Stromal cell of bone marrow (primary cell): ENCODE results near the gene WDR6.

Experiments
- DNase-seq: peaks from one replicate; pipeline ENCODE4 v3.0.0-alpha.2; 2012; ENCODE audit warnings: low read depth

Gene WDR6

GRCh38 chr3:49016414-49017228, 9.4 kb downstream of the WDR6 start:
- no peak for DNase-seq

DNA sequence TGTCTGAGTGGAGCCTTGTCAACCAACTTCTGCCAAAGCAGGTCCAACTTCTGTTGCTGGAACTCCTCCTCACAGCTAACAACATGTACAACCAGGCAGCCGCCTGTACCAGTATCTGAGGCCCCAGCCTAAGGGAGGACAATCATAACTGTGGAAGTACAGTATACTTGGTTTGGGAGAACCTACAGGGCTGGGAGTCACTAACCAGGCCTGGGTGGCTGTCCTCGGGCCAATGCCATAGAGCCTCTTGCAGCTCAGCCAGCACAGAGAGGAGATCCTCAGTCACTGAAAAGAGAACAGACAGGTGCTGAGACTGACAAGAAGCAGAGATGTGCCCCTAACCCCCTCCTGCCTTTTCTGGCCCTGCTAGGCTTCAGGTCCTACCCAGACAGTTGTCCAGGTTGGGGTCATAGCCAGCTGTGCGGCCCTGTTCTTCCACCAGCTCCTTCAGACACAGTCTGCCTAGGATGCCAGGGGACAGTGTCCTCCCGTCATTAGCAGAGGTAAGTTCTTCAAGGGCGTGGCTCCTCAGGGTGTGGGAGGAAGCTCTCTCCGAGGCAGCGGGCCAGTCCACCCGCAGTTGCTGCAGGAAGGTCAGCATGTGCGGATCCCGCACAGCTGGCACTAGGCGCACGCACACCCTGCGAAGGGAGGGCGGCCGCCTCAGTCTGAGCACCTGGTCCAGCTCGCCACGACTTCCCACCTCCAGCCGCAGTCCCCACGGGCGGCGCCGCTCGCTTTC, 10.2 kb downstream of the WDR6 start:
- DNase-seq = no peak

- DNase-seq = no peak
Observed at GRCh38 chr3:49017971-49018706, 10.9 kb downstream of the WDR6 start, which contains the start of gene DALRD3. DALRD3 (minus strand) TSS chr3:49018580; CDS start chr3:49018564, 16 bp downstream.

DNA sequence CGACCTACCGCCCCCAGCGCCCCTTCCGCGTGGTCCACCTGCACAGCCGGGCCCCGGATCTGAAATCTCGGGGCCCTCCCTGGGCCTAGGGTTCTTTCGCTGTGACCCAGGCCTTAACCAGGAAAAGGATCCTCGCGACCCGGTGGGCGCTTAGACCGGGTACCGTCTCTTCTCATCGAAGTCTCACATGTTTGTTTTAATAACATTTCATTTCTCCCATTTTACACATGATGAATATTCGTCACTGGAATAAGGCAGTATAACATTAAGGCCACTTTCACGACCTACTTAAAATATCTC, 11.5 kb downstream of the WDR6 start:
- no peak for DNase-seq

- DNase-seq = no peak
Observed at GRCh38 chr3:49019941-49020329, 12.7 kb downstream of the WDR6 start.

DNA sequence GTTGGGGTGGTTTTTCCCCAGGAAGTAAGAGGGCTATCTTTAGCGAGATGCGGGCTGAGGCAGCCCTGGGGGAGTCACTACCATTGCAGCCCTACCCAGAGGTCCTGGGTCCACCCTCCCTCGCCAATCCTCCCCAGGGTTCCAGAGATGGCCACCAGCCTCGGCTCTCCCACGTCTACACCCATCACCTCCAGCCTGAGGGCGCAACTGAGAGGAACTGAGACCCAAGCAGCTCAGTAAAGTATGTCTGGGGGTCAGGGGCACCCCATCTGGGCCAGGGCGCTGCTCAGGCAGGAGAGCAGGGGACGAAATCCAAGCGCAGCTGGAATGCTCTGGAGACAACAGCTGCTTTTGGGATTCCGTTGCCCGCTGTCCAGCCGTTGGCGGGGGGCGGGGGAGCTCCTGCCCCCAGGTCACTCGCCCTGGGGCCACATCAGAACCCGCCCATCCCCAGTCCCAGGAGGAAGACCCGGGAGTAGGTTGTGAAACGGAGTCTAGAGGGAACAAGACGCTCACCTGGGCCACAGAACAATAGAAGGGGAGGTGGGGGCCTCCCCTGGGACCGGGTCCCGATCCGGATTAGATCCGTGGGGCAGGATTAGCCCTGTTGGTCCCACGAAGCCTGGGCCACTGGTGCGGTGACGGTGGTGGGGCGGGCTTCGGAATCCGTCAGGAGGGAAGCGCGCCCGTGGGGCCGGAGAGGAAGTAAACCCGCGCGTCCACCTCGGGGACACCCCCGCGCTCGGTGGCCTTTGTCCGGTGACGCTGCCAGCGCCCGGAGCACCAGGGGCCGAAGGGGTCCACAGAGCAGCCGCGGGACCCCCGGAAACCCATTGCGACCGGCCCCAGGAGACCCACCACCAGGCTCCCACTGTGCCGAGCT, 13.4 kb downstream of the WDR6 start:
- no peak for DNase-seq

GRCh38 chr3:49021213-49021812, 14.1 kb downstream of the WDR6 start:
- DNase-seq = peak; percentile 97

GRCh38 chr3:49021813-49022687, 14.9 kb downstream of the WDR6 start, which contains the start of gene NDUFAF3:
NDUFAF3 (plus strand) TSS chr3:49022121; CDS start chr3:49022145, 24 bp downstream.
- DNase-seq = peak; percentile 84

DNA sequence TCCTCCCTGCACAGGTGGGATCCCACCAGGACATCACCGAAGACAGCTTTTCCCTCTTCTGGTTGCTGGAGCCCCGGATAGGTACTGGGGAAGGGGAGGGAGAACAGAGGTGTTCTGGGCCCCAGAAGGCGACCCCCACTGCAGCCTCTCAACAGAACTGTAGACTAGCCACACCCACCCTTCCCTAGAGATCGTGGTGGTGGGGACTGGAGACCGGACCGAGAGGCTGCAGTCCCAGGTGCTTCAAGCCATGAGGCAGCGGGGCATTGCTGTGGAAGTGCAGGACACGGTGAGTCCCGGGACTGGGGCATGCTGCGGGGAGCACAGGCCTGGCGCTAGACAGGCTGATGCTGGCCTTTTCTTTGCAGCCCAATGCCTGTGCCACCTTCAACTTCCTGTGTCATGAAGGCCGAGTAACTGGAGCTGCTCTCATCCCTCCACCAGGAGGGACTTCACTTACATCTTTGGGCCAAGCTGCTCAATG, 15.5 kb downstream of the WDR6 start:
- no peak for DNase-seq

- DNase-seq = no peak
Observed at GRCh38 chr3:49023775-49024174, 16.6 kb downstream of the WDR6 start.

- DNase-seq = no peak
Observed at GRCh38 chr3:49024449-49024848, 17.3 kb downstream of the WDR6 start.

DNA sequence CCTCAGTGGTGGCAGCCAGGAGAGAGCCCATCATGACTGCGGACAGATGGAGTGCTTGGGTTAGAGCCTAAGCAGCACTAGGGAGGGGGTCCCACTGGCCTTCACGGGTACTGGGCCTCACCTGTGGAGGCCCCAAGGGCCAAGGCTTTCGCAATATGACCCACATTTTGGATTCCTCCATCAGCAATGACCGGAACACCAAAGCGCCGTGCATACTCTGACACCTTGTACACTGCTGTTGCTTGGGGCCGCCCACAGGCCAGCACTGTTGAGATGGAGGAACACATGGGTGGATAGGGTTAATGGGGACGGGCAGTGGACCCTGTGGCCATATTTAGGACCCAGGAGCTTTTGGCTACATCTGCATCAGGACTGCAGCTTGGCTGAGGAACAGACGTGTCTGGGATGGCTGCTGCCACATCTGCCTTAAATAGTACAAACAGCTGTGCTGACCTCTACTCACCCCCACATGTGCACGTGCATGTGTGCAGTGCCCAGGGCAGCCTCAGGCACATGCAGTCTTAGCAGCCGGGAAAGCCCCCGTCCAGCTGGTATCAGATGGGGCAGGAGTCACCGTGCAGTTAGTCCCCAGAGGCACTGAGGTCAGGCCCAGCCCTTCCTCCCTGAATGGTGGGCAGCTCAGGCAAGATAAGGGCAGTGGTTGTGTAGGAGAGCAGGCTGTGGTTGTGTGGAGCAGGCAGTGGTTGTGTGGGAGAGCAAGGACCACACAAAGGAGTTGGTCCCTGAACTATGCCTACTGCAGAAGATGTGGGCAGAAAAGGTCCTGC, 18.0 kb downstream of the WDR6 start:
- no peak for DNase-seq

- DNase-seq = no peak
Observed at GRCh38 chr3:49025793-49026520, 18.8 kb downstream of the WDR6 start.

GRCh38 chr3:49026536-49026935, 19.3 kb downstream of the WDR6 start:
- DNase-seq = no peak

GRCh38 chr3:49027634-49028033, 20.4 kb downstream of the WDR6 start:
- no peak for DNase-seq

- DNase-seq = no peak
Observed at GRCh38 chr3:49028298-49028672, 21.1 kb downstream of the WDR6 start.

- peak; percentile 81 for DNase-seq
Observed at GRCh38 chr3:49028673-49029562, 21.7 kb downstream of the WDR6 start, which contains the start of gene IMPDH2. IMPDH2 (minus strand) TSS chr3:49029398; CDS start chr3:49029350, 48 bp downstream.

DNA sequence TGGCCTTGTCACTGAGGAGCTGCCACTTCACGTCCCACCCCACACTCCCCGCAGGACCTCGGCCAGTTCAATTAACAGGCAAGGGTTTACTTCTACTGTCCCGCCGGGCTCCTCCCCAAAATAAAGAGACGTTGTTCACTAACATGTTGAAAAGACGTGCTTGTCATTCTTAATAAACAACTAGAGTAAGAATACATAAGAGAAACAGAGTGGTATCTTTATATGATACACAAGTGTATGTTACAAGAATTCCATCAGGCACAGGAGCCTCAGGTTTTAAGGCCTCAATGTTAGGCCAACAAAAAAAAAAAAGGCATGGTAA, 22.3 kb downstream of the WDR6 start:
- no peak for DNase-seq
